NCI-H2196 (cell line): Measurements from ENCODE around the gene POLR2H.
A peak's percentile ranks its signal among the peaks of the same experiment; 100 is the strongest.
"Not testable (repeated sequence)": the region's sequence is repeated elsewhere in the genome, so short reads cannot be mapped to it uniquely, and the experiment has no call there.

Experiments used
- DNase-seq: peaks from one replicate; lab custom pipeline; 2025; ENCODE audit not compliant: unreplicated experiment; lab: John Stamatoyannopoulos, UW

Gene POLR2H

DNA sequence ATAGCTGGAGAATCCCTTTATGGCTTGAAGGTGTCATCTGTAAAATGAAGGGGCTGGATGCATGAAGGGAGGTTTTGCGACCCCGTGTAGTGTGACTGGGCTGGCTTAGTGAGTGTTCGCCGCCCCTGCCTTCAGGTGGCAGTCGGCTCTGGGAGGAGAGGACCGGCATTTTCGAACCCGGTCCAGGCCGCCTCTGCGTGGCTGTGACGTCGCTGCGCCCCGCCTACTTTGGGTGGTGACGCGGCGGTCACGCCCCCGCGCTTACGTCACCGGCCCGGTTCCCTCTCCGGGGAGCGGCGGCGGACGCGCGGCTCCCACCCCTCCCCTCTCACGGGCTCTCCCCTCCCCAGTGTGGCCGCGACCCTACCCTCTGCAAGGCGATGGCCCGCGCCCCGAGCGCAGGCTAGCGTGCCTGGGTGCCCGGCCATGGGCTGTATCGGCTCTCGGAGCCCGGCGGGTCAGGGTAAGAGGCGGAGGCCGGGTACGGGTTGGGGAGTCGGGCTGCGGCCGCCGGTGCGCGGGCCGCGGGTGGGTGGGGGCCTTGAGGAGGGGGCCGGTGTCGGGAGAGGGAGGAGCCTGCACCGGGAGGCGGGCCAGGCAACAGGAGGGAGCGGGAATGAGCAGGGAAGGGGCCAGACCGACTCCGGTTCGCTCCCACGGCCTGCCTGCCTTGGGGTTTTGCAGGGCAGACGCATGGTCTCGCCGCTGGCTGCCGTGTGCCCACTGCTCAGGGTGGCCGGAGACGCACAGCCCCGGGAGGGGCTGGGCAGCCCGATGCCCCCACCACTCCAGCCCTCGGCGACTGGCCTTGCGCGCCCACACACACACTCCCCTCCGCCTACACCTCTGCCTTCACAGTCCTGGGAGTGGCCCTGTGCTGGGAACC lies 25.6 kb upstream of the POLR2H start:
- peak; percentile 99 for DNase-seq

- peak; percentile 92 for DNase-seq
Observed at GRCh38 chr3:184336547-184337398, 24.7 kb upstream of the POLR2H start.

GRCh38 chr3:184337399-184337714 lies 24.2 kb upstream of the POLR2H start, which contains the start of gene FAM131A:
Gene FAM131A, plus strand, starts transcription at chr3:184337600. Its CDS starts 31 bp downstream, at chr3:184337631.
- DNase-seq: no peak

- no peak for DNase-seq
Observed at GRCh38 chr3:184337981-184338380, 23.5 kb upstream of the POLR2H start.

GRCh38 chr3:184338511-184338945 lies 23.0 kb upstream of the POLR2H start:
- DNase-seq: peak; percentile 100

GRCh38 chr3:184339001-184339400 lies 22.5 kb upstream of the POLR2H start:
- DNase-seq: peak; percentile 83

DNA sequence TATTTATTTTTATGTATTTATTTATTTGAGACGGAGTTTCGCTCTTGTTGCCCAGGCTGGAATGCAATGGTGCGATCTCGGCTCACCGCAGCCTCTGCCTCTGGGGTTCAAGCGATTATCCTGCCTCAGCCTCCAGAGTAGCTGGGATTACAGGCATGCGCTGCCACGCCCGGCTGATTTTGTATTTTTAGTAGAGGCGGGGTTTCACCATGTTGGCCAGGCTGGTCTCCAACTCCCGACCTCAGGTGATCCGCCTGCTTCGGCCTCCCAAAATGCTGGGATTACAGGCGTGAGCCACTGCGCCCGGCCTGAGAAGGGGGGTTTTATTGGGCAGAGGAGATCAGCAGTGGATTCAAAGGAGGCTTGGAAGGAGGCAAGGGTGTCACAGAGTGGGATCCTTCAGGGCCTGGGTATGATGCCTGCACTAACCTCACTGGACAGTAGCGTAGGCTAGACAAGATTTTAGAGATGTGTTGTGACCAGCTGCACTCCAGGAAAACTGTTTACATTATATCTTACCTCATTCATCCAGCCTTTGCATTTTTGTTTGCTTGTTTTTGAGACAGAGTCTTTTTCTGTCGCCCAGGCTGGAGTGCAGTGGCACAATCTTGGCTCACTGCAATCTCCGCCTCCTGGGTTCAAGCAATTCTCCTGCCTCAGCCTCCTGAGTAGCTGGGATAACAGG lies 21.9 kb upstream of the POLR2H start:
- DNase-seq: not testable (repeated sequence)

- DNase-seq: peak; percentile 100
Observed at GRCh38 chr3:184341925-184342324, 19.6 kb upstream of the POLR2H start.

- no peak for DNase-seq
Observed at GRCh38 chr3:184343200-184343876, 18.2 kb upstream of the POLR2H start.

DNA sequence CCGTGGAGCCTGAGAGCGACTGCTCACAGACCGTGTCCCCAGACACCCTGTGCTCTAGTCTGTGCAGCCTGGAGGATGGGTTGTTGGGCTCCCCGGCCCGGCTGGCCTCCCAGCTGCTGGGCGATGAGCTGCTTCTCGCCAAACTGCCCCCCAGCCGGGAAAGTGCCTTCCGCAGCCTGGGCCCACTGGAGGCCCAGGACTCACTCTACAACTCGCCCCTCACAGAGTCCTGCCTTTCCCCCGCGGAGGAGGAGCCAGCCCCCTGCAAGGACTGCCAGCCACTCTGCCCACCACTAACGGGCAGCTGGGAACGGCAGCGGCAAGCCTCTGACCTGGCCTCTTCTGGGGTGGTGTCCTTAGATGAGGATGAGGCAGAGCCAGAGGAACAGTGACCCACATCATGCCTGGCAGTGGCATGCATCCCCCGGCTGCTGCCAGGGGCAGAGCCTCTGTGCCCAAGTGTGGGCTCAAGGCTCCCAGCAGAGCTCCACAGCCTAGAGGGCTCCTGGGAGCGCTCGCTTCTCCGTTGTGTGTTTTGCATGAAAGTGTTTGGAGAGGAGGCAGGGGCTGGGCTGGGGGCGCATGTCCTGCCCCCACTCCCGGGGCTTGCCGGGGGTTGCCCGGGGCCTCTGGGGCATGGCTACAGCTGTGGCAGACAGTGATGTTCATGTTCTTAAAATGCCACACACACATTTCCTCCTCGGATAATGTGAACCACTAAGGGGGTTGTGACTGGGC lies 16.8 kb upstream of the POLR2H start:
- DNase-seq: no peak

GRCh38 chr3:184345317-184346144 lies 16.0 kb upstream of the POLR2H start:
- peak; percentile 95 for DNase-seq

- DNase-seq: no peak
Observed at GRCh38 chr3:184346480-184347190, 14.9 kb upstream of the POLR2H start.

GRCh38 chr3:184347321-184348056 lies 14.0 kb upstream of the POLR2H start:
- no peak for DNase-seq

DNA sequence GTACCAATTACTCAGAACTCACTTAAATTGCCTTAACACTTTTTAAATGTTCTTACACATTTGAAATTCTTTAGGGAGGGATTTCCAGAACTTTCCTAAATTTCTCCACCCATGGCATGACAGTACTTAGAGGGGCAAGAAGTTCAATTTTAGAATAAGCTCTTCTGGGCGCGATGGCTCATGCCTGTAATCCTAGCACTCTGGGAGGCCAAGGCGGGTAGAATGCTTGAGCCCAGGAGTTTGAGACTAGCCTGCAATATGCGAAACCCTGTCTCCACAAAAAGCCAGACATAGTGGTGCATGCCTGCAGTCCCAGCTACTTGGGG lies 13.5 kb upstream of the POLR2H start:
- DNase-seq: no peak

DNA sequence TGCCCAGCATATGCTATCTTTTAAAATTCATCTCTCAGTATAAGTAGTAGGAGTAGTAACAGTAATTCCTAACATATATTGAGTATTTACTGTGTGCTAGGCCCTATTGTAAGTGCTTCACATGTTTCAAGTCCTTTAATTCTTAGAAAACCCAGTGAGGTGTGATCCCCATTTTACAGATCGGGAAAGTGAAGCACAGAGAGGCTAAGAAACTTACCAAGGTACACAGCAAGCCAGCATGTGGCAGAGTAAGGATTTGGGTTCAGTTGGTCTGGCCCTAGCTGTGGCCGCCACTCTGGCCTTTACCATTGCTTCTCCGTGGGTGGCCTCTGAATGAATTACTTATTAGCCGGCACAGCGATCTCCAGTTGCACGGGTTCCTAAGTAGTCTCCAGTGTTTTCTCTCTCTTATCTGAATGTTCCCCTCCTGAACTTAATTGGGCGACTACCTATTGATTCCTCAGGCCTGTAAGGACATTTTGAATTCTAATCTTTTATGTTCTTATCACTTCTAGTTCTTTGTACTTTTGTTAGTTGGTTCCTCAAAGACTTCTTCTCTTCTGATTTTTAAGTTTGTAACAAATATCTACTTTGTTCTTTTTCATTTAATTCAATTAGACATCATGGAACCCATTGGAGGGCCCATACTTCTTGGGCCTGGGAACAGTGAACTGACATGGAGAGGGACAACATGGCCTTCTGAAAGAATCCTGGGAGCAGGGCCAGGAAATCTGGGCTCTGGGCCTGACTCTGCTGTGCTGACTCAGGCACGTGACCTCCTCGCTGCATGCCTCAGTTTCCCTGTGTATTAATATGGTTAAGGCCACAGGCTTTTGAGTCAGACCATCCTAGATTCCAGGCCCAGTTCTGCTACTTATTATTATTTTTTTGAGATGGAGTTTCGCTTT lies 11.7 kb upstream of the POLR2H start:
- no peak for DNase-seq

GRCh38 chr3:184350618-184351017 lies 10.9 kb upstream of the POLR2H start:
- DNase-seq: no peak

DNA sequence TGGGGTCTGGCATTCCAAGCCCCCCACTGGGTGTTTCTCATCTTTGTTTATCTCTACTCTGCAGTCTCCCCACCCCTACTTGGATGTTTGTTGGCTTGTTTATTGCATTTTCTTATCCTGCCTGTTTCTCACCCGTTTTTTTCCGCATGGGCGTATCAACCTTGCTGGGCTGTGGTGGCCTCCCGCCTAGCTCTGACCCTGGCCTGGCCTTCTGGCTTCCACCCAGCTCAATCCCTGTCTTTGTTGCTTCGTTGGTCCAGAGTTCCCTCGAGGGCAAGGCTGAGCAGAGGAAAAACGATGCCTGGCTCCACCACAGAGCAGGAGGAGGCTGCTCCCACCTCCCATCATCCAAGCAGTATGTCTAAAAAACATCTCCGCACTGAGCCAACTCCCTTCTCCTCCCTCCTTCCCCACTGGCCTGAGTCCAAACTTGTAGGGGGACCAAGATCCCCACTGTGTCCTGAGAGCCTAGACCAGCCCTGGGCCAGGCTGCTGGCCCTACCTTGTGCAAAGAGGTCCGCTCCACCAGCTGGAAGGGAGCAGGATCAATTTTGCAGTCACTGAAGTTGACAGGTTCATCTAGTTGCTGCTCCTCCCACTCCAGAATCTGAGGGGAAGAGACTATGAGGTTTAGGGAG lies 9.9 kb upstream of the POLR2H start:
- DNase-seq: no peak
